Kasumi-1 (cell line): ENCODE measurements around the gene SPIRE2.
"Not testable (repeated sequence)": the region's sequence is repeated elsewhere in the genome, so short reads cannot be mapped to it uniquely, and the experiment has no call there.

Experiments used
- DNase-seq, 2 experiments: peaks; one replicate each; lab custom pipeline; 2025; lab: John Stamatoyannopoulos, UW

SPIRE2 gene

DNA sequence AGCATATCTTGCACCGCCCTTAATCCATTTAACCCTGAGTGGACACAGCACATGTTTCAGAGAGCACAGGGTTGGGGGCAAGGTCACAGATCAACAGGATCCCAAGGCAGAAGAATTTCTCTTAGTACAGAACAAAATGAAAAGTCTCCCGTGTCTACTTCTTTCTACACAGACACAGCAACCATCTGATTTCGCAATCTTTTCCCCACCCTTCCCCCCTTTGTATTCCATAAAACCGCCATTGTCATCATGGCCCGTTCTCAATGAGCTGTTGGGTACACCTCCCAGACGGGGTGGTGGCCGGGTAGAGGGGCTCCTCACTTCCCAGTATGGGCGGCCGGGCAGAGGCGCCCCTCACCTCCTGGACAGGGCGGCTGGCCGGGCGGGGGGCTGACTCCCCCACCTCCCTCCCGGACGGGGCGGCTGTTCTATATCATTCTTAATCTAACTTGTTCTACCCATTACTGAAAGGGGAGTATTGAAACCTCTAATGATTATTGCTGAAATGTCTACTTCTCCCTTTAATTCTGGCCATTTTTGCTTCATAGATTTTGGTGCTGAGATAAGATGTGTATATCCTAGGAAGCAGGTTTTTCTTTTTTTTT lies 21.6 kb upstream of the SPIRE2 start:
- not testable (repeated sequence) for DNase-seq

DNA sequence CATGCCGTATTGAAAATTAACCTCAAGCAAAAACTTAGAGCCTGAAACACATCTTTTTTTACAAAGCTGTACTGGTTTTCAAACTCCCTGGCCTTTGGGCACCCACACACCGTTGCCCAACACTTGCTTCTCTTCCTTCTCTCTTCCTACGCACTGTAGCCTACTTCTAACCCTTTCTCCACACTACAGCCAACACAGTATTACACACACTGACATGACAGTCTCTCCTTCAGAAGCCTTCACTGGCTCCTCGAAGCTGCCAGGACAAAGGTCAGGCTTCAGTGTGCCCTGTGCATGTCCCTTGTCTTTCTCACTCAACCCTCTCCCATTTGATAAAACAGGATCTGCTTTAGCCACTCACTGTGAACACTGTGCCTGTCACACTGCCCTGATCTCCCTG lies 19.8 kb upstream of the SPIRE2 start:
- no peak for DNase-seq

- DNase-seq: no peak
These were observed 17.0 kb upstream of the SPIRE2 start for GRCh38 chr16:89811321-89811720.

DNA sequence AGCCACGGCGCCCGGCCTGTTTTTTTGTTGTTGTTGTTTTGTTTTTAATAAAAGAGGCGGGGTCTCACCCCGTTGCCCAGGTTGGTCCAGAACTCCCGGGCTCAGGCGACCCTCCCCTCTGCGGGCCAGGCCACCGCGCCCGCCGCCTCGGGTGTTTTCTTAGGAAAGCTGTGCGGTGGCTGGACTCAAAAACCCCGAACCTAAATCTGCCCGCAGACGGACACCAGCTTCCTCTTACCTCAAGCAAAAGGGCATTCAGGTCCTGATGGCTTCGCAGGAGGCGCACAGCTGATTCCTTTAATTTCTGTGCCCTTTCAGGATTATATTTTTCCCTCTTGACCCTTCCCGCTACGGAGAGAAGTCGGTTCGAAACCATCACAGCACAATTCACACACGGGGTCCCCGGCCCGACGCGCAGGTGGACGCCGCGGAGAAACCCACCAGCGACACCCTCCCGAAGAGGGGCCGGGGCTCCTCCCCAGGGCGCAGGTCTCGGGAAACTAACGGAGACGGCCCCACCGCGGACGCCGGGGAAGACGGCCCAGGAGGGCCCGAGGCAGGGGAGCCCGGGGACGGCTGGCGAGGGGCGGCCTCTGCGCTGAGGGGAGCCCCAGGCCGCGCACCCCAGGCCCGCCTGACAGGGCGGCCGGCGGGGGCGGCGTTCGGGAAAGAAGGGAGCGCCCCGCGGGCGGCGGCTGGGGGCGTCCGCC lies 12.5 kb upstream of the SPIRE2 start:
- peak in 1 of 2 experiments; percentile 9 for DNase-seq

- not testable (repeated sequence) for DNase-seq
These were observed 9.3 kb upstream of the SPIRE2 start for GRCh38 chr16:89818851-89819403.

DNA sequence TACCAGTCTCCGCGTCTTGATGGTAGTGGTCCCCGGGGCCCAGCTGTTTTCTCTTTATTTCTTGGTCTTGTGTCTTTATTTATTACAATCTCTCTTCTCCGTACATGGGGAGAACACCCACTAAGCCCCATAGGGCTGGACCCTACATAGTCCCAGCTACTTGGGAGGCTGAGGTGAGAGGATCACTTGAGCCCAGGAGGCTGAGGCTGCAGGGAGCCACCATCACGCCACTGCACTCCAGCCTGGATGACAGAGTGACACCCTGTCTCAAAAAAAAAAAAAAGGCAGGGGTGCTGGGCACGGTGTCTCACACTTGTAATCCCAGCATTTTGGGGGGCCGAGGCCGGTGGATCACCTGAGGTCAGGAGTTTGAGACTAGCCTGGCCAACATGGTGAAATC lies 8.8 kb upstream of the SPIRE2 start:
- DNase-seq: not testable (repeated sequence)

DNA sequence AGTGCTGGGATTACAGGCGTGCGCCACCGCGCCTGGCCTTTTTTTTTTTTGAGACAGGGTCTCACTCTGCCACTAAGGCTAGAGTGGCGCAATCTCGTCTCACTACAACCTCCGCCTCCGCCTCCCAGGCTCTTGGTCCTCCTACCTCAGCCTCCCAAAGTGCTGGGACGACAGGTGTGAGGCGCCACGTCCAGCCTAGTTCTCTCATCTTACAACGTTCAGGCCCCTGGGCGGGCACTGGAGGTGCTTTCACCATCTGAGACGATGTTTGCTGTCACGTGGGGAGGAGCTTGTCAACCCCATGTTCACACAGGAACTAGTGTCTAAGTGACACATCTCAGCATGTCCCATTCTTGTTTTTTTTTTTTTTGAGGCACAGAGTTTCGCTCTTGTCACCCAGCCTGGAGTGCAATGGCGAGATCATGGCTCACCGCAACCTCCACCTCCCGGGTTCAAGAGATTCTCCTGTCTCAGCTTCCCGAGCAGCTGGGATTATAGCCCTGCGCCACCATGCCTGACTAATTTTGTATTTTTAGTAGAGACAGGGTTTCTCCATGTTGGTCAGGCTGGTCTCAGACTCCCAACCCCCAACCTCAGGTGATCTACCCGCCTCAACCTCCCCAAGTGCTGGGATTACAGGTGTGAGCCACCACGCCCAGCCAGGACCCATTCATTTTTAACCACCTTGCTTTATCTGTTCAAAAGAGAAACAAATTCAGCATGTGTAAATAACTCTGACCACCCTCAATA lies 6.7 kb upstream of the SPIRE2 start:
- no peak for DNase-seq

GRCh38 chr16:89822188-89823086 lies 5.8 kb upstream of the SPIRE2 start:
- DNase-seq: no peak

DNA sequence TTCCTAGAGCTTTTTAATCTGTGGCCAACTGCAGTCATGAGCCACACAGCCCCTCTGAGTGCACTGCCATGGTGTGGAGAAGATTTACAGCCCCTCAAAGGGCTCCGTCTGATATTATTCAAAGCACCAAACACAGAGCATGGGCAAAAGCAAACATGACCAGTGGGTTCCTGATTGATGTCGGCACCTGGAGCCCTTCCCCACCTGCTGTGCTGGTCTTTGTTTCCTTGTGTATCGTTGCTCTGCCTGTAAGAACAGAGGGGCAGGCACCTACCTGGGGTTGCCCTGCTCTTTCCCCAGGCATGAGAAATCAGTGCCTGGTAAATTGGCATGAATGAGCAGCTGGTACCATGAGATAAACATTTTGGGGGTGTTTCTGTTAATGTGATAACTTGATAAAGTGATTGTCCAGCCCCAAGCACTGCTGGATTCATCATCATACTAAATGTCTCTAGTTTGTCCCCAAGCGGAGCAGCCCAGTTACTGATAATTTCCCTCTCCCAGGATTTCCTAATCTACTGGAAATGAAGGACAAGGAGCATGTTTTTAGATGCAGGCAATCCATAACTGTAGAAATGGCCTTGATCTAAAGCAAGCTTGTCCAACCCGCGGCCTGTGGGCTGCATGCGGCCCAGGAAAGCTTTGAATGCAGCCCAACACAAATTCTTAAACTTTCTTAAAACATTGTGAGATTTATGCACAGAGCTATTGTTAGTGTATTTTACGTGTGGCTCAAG lies 5.0 kb upstream of the SPIRE2 start:
- no peak for DNase-seq

- not testable (repeated sequence) for DNase-seq
These were observed 4.5 kb upstream of the SPIRE2 start for GRCh38 chr16:89823824-89824148.

DNA sequence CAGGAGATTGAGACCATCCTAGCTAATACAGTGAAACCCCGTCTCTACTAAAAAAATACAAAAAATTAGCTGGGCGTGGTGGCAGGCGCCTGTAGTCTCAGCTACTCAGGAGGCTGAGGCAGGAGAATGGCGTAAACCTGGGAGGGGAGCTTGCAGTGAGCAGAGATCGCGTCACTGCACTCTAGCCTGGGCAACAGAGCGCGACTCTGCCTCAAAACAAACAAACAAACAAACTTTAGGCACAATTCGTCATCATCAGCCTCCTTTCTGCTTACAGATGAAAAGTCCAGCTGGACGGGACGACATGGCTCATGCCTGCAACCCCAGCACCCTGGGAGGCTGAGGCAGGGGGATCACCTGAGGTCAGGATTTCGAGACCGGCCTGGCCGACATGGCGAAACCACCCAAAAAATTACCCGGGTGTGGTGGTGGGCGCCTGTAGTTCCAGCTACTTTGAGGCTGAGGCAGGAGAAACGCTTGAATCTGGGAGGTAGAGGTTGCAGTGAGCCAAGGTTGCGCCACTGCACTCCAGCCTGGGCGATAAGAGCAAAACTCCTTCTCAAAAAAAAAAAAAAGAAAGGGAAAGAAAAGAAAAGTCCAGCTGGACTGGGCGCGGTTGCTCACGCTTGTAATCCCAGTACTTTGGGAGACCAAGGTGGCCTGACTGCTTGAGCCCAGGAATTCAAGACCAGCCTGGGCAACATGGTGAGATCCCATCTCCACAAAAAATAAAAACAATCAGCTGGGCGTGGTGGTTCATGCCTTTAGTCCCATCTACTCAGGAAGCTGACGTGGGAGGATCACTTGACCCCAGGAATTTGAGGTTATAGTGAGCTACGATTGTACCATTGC lies 1.5 kb upstream of the SPIRE2 start:
- DNase-seq: no peak

- DNase-seq: no peak
These were observed 684 bp upstream of the SPIRE2 start for GRCh38 chr16:89827383-89828198.

- no peak for DNase-seq
These were observed 775 bp downstream of the SPIRE2 start for GRCh38 chr16:89828870-89829629.

- no peak for DNase-seq
These were observed 1.6 kb downstream of the SPIRE2 start for GRCh38 chr16:89829630-89830437.

- DNase-seq: no peak
These were observed 3.6 kb downstream of the SPIRE2 start for GRCh38 chr16:89831810-89832328.

GRCh38 chr16:89833664-89834363 lies 5.5 kb downstream of the SPIRE2 start:
- not testable (repeated sequence) for DNase-seq
